ENCODE data around the gene RAD52. TPM values are rescaled to one million over a fixed set of nuclear protein-coding genes. Genes with fewer than 3 reads are reported as not detected.

The RAD52 gene
- total and polyA plus RNA-seq, 7 donors, result 5.9 to 14.4 (median 7.2) TPM

DNA sequence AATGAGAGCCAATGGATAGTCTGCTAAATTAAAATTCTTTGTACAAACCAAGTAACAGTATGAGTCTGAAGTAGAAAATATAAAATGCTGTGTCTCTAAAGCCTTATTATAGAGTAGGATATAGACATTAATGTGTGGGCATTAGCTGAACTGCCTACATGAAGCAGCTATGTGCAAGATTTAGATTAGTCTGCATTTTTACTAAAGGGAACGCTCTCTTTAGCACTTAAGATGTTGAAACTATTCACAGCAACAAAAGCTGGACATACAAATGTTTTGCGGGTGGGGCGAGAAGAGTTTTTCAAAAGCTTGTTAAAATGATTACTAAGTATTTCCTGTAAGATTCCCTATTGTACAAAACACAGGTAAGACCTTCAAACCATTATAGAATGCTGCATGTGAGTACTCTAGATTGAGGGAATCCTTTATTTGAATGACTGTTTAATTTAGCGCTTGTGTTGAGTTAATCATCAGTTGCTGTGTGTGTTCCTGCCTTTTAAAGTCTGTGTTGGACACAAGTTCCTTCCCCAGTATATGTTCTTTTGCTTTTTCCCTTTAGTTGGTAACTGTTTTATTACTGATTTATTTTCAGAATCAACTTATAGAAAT, 87.1 kb downstream of the RAD52 start:
- DNase-seq, result no peak
- peaks cover 13% of the 10 kb centered on the region for H3K4me1 ChIP-seq
- no peaks in the 10 kb centered on the region for H3K27me3 ChIP-seq (ENCODE audit: insufficient read depth in 3 of 3, low read length in 2 of 3)
- no peak for ATAC-seq
- no peaks in the 10 kb centered on the region for H3K9me3 ChIP-seq
- intact Hi-C loops (cut with DNase I), result no loop called here
- peaks cover 3 to 98% of the 10 kb centered on the region in 2 donors for H3K36me3 ChIP-seq (ENCODE audit: insufficient read depth in 1 of 2, low read depth in 1 of 2)
- no peak overlapping the region for H3K4me3 ChIP-seq
- no peak overlapping the region for H3K27ac ChIP-seq
- TF ChIP-seq, protein P1, sequence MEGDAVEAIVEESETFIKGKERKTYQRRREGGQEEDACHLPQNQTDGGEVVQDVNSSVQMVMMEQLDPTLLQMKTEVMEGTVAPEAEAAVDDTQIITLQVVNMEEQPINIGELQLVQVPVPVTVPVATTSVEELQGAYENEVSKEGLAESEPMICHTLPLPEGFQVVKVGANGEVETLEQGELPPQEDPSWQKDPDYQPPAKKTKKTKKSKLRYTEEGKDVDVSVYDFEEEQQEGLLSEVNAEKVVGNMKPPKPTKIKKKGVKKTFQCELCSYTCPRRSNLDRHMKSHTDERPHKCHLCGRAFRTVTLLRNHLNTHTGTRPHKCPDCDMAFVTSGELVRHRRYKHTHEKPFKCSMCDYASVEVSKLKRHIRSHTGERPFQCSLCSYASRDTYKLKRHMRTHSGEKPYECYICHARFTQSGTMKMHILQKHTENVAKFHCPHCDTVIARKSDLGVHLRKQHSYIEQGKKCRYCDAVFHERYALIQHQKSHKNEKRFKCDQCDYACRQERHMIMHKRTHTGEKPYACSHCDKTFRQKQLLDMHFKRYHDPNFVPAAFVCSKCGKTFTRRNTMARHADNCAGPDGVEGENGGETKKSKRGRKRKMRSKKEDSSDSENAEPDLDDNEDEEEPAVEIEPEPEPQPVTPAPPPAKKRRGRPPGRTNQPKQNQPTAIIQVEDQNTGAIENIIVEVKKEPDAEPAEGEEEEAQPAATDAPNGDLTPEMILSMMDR (IDR thresholded peaks at IDR 0.05), result no peak
- WGBS, 3 donors, result 93 to 95% (median 95%) methylated on average over 4 of the region's 4 CpGs

Other genes starting within 250 kb of the RAD52 start
- gene WNK1, start 197.1 kb downstream of the RAD52 start, total RNA-seq, result 100 to 1,000 TPM; 230 to 272 (median 245) TPM
- gene WNK1, start 197.1 kb downstream of the RAD52 start, polyA plus RNA-seq, result 100 to 1,000 TPM in 1 of 3 donors, 10 to 100 TPM in 2; 40.7 to 142 (median 51.5) TPM
- 10 to 100 TPM; 29.4 to 35.6 (median 33.2) TPM for gene ERC1, start 41.5 kb upstream of the RAD52 start, total RNA-seq
- 10 to 100 TPM in 1 of 3 donors, 1 to 10 TPM in 2; 4.0 to 14.0 (median 7.4) TPM for gene ERC1, start 41.5 kb upstream of the RAD52 start, polyA plus RNA-seq